OCI-LY7 (cell line): ENCODE measurements around the gene HLCS. TPM values are rescaled to one million over a fixed set of nuclear protein-coding genes. Genes with fewer than 3 reads are reported as not detected.

Experiments
- BruUV-seq: library from RNA; stranded (reverse); fragments of 400-500 nt; replicated peaks from 2 replicates; lab custom pipeline; 2021; lab: Mats Ljungman, UMichigan
- CTCF ChIA-PET: fragments of 300-600 bp; sonication (Branson Sonifier 250); formaldehyde crosslinking; loops from one replicate; lab custom pipeline; 2022; ENCODE audit warnings: antibody characterized with exemption; ENCODE audit not compliant: unreplicated experiment; lab: Charles Lee
- POLR2A ChIA-PET: fragments of 300-600 bp; sonication (Branson Sonifier 250); formaldehyde crosslinking; loops from one replicate; lab custom pipeline; 2022; ENCODE audit warnings: antibody characterized with exemption; lab: Charles Lee
- DNase-seq: peaks from one replicate; pipeline ENCODE4 v3.0.0-alpha.2; 2015; ENCODE audit warnings: low spot score
- H2AFZ ChIP-seq: fragments of 200-600 bp; sonication (generic), shearing (Covaris generic); 2 replicates; pipeline ENCODE4 v1.6.1; 2014; ENCODE audit warnings: mild to moderate bottlenecking, antibody characterized with exemption, low read length, moderate library complexity
- H3K27ac ChIP-seq: fragments of 200-600 bp; sonication (generic); 2 replicates; pipeline ENCODE4 v1.5.1; 2014; ENCODE audit warnings: mixed run types, low read depth, mild to moderate bottlenecking, moderate library complexity, low read length, inconsistent platforms; ENCODE audit not compliant: poor library complexity, severe bottlenecking
- H3K36me3 ChIP-seq: fragments of 200-600 bp; sonication (generic); 2 replicates; pipeline ENCODE4 v1.6.1; 2014; ENCODE audit warnings: mild to moderate bottlenecking, antibody characterized with exemption, low read length, moderate library complexity, mixed read lengths; ENCODE audit not compliant: insufficient read depth
- H3K4me1 ChIP-seq: fragments of 200-600 bp; sonication (generic); 2 replicates; pipeline ENCODE4 v1.5.1; 2014; ENCODE audit warnings: mild to moderate bottlenecking, low read length; ENCODE audit not compliant: insufficient read depth, poor library complexity, severe bottlenecking
- H3K4me2 ChIP-seq: fragments of 200-600 bp; sonication (generic); 2 replicates; pipeline ENCODE4 v1.6.1; 2014; ENCODE audit warnings: mild to moderate bottlenecking, low read length
- H3K4me3 ChIP-seq: fragments of 200-600 bp; sonication (generic); 2 replicates; pipeline ENCODE4 v1.5.1; 2014; ENCODE audit warnings: mild to moderate bottlenecking, low read depth, low read length; ENCODE audit not compliant: poor library complexity, severe bottlenecking
- H3K79me2 ChIP-seq: fragments of 200-600 bp; sonication (generic); 2 replicates; pipeline ENCODE4 v1.6.1; 2016; ENCODE audit warnings: low read depth, mild to moderate bottlenecking, low read length, moderate library complexity, mixed read lengths; ENCODE audit not compliant: insufficient read depth
- H3K9me2 ChIP-seq: fragments of 200-600 bp; sonication (generic); 2 replicates; pipeline ENCODE4 v1.6.1; 2016; ENCODE audit warnings: mild to moderate bottlenecking, low read length, mixed read lengths; ENCODE audit not compliant: insufficient read depth
- H3K9me3 ChIP-seq: fragments of 200-600 bp; sonication (generic); 2 replicates; pipeline ENCODE4 v1.6.1; 2014; ENCODE audit warnings: mild to moderate bottlenecking, mixed run types, low read length, mixed read lengths
- H4K20me1 ChIP-seq: fragments of 200-600 bp; sonication (generic); 2 replicates; pipeline ENCODE4 v1.6.1; 2014; ENCODE audit warnings: mild to moderate bottlenecking, antibody characterized with exemption, low read length, moderate library complexity, mixed read lengths; ENCODE audit not compliant: insufficient read depth
- CTCF ChIP-seq: fragments of 200-600 bp; sonication (generic); conservative IDR thresholded peaks from 2 replicates; pipeline ENCODE4 v1.5.1; 2014; ENCODE audit warnings: mild to moderate bottlenecking, antibody characterized with exemption, low read length, moderate library complexity, mixed read lengths
- EZH2phosphoT487 ChIP-seq: fragments of 200-600 bp; sonication (generic); IDR thresholded peaks from 2 replicates; pipeline ENCODE4 v1.6.1; 2018; ENCODE audit warnings: low read depth, borderline replicate concordance, mild to moderate bottlenecking, mixed run types, antibody characterized with exemption, low read length, moderate library complexity, mixed read lengths
- intact Hi-C: fragments of 100-400 bp; cut with micrococcal nuclease; formaldehyde crosslinking; loops from one replicate; pipeline ENCODE4 v1.10.0; 2022; ENCODE audit not compliant: unreplicated experiment
- total RNA-seq, 2 experiments: library from RNA; depleted of rRNA in 1 of 2; stranded (reverse); fragments of >200 nt in 1 of 2; shearing (Covaris generic) in 1 of 2; gene quantifications; 2 replicates each; pipeline ENCODE4 v1.2.3, GENCODE V29; 2014 to 2022

Gene HLCS
- total RNA-seq, 2 experiments from 2014 or later, result 12.0 to 20.9 TPM

DNA sequence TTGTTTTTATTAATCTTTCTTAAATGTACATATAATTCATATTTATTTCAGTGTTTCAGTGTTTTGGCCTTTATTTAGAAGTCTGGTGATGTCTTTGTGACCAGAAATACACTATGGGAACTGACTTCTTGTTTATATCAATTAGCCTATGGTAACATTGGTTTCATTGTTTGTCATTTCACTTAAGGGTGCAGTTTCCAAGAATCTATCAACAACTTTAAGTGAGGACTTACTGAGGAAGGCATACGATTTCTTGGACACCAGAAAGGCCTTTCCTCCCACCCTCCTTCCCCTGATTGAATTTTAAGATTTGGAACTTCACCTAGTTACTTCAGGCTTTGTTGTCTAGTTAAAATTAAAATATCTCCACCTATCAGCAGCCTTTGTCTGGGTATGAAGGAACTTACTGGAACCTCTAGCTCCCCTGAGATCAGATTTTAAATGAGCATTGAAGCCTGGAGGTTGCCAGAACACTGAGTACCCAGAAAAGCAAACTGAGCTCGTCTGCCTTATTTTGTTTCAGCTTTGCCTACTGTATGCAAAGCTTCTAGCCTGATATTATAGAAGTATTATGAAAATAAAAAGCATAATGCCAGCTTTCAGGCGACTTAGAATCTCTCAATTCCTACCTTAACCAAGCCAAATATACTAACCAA lies 34.2 kb downstream of the HLCS start:
- H2AFZ ChIP-seq, result no peak overlapping the region
- H3K4me1 ChIP-seq, result no peaks in the 10 kb centered on the region
- CTCF ChIA-PET, result interaction anchor here (0.6 kb wide), 1 partner anchor 33 kb away, joined by 3 read pairs; no protein-coding TSS in a partner anchor
- no peak overlapping the region for H3K4me3 ChIP-seq
- H3K4me2 ChIP-seq, result no peak overlapping the region
- DNase-seq, result no peak
- BruUV-seq, result no TSS peak
- no peaks in the 10 kb centered on the region for H3K36me3 ChIP-seq
- no peaks in the 10 kb centered on the region for H3K79me2 ChIP-seq
- intact Hi-C loops, result no loop called here
- H3K9me3 ChIP-seq, result no peaks in the 10 kb centered on the region
- POLR2A ChIA-PET, result no interaction called here
- H4K20me1 ChIP-seq, result no peaks in the 10 kb centered on the region
- H3K9me2 ChIP-seq, result no peaks in the 10 kb centered on the region
- no peak overlapping the region for H3K27ac ChIP-seq
- TF ChIP-seq CTCF, result no peak
- no peak for TF ChIP-seq EZH2phosphoT487

GRCh38 chr21:36929622-36930021 lies 36.8 kb downstream of the HLCS start:
- intact Hi-C loops, result loop anchor here (5.0 kb wide), 2 partner anchors 427 to 507 kb away; no protein-coding TSS in a partner anchor
- no peak for DNase-seq
- Histone ChIP-seq H3K79me2 (no peaks in the 10 kb centered on the region), H3K4me1 (no peaks in the 10 kb centered on the region), H3K27ac (no peak overlapping the region), H4K20me1 (no peaks in the 10 kb centered on the region), H3K9me2 (no peaks in the 10 kb centered on the region), H3K4me3 (no peak overlapping the region), H3K9me3 (no peaks in the 10 kb centered on the region), H2AFZ (no peak overlapping the region), H3K36me3 (no peaks in the 10 kb centered on the region), H3K4me2 (no peak overlapping the region)
- ChIA-PET POLR2A (no interaction called here), CTCF (interaction anchor here (0.6 kb wide), 1 partner anchor 299 kb away, joined by 3 read pairs; no protein-coding TSS in a partner anchor)
- BruUV-seq, result no TSS peak
- TF ChIP-seq EZH2phosphoT487, result no peak
- peak; percentile 24; the same call in 1 of the 2 replicates for TF ChIP-seq CTCF

- H3K79me2 ChIP-seq, result no peaks in the 10 kb centered on the region
- H3K4me3 ChIP-seq, result no peak overlapping the region
- no TSS peak for BruUV-seq
- intact Hi-C loops, result loop anchor here (5.0 kb wide), 2 partner anchors 427 to 507 kb away; no protein-coding TSS in a partner anchor
- H3K4me2 ChIP-seq, result no peak overlapping the region
- TF ChIP-seq CTCF (no peak), EZH2phosphoT487 (no peak)
- ChIA-PET POLR2A (no interaction called here), CTCF (interaction anchor here (0.6 kb wide), 1 partner anchor 299 kb away, joined by 3 read pairs; no protein-coding TSS in a partner anchor)
- no peak overlapping the region for H2AFZ ChIP-seq
- H3K9me2 ChIP-seq, result no peaks in the 10 kb centered on the region
- no peaks in the 10 kb centered on the region for H4K20me1 ChIP-seq
- DNase-seq, result no peak
- H3K4me1 ChIP-seq, result no peaks in the 10 kb centered on the region
- no peaks in the 10 kb centered on the region for H3K9me3 ChIP-seq
- H3K27ac ChIP-seq, result no peak overlapping the region
- H3K36me3 ChIP-seq, result no peaks in the 10 kb centered on the region
Observed at GRCh38 chr21:36928960-36929359, 37.5 kb downstream of the HLCS start.
